NCI-H1417 (cell line): ENCODE measurements around the gene PNKP.

Experiments
- DNase-seq, 3 experiments: peaks; one replicate each; lab custom pipeline; 2025; lab: John Stamatoyannopoulos, UW

PNKP gene

DNA sequence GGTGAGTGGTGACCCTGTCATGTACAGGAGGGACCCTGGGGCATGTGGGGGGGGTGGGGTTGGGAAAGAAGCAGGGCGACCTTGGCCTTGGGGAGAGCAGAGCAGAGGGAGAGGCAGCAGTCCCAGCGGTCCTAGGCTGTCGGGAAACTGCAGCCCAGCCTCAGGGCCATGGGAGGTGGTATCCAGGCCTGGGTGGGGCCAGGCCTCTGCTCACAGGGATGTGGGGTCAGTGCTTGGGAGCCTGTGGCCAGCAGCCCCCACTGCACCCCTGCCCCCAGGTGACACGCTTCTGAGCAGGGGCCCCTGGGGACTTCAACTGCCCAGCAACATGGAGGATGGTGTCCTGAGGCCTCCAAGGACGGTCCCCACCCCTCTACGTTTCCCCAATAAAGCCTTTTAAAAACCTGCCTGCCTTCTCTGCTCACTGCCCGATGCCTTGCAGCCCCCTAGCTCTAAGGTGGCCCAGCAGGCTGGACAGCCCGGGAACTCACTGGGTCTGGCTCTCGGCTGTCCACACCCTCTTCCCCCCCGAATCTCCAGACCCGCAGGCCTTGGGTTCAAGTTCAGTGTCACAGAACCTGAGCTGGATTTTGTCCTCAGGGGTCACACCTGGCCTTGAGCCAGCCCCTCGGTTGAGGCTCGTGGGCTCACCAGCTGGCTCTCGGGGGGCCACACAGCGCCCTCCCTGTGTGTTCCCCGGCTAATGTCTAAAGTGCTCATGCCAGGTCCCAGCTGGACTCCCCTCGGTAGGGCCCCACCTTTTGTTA lies 6.9 kb downstream of the PNKP start:
- no peak for DNase-seq

GRCh38 chr19:49859682-49860335 lies 7.6 kb downstream of the PNKP start:
- DNase-seq: no peak

DNA sequence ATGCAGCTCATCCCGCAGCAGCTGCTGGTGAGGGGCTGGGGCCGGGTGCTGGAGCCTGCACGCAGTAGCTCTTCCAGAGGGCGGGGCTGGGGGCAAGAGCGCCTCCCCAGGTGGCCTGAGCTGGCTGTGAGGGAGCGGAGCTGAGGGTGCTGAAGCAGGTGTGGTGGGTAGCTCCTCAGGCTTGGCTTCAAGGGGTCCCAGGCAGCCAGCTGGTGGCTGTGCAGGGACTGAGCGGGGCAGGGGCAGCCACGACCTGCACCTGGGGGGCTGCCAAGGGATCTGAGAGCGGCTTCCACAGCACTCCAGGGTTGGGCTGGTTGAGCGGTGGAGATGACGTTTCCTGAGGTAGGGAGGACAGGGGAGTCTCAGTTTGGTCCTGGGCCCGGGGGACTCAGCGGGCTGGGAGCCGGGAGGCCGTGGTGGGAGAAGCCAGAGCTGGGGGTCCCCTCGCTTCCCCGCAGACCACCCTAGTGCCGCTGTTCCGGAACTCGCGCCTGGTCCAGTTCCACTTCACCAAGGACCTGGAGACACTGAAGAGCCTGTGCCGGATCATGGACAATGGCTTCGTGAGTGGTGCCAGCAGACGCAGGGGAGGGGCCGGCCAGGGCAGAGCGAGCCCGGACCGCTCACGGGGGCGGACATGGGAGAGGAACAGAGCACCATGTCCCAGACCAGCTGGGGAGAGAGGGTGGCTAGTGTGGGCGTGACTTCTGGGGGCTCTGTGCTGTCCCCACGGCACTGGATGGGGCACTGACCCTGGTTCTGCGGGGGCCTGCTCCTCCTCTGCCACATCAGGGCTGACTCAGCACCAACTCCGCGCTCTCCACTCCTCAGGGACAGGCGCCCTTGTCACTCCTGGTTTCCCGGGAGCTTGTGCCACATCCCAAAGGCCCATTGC lies 9.0 kb downstream of the PNKP start:
- no peak for DNase-seq

DNA sequence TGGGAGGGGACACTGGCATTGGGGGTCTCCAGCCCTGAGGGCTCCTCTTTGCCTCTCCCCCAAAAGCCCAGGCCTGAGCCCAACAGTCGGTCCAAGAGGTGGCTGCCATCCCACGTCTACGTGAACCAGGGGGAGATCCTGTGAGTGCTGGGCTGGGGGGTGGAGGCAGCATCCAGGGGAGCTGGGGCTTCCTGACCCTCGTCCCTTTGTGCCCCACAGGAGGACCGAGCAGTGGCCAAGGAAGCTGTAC lies 9.6 kb downstream of the PNKP start:
- no peak for DNase-seq

DNA sequence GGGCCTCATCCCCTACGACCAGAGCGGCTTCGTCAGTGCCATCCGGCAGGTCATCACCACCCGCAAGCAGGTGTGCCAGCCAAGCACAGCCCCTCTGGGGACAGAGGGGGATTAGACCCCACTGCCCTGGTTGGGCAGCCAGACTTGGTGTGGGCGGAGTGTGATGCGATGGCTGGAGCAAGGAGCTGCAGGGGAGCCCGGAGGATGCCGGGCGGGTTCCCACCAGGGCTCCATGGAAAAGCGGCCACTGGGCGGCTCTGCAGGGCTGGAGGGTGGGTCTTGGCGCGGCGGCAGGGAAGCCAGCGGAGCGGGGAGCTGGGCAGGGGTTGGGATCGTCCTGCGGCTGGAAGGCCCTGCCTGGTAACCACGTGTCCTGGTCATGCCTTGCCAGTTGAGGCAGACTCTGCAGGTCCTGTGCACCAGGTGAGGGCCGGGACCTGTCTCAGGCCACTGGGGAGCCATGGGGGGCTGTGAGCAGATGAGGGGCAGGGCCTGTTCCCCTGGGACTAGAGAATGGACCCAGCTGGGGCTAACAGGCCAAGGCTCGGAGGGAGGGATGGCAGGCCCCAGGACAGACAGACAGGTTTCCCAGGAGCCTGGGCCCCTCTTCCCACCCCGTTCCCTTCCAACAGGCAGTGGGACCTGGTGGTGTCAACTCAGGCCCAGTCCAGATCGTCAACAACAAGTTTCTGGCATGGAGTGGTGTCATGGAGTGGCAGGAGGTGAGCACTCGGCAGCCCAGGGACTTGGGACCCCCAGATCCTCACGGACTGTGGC lies 10.1 kb downstream of the PNKP start:
- no peak for DNase-seq

DNA sequence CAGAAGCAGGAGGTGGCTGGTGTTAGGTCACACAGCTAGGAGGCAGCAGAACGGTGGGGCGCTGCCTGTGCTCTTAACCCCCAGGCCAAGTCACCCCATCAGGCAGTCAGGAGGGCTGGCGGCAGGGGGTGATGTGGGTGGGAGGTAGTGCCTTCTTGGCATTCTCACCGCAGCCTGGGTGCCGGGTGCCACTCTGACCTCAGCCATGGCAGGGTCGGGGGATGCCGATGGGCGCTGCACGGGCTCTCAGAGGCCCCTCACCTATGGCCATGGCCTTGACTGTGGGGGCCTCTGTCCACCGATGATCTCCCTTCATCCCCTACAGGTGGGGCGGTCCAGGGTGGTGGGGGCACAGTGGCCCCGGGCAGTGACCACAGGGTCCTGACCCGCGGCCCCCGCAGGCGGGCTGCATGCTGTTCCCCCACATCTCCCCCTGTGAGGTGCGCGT lies 10.8 kb downstream of the PNKP start:
- DNase-seq: no peak

DNA sequence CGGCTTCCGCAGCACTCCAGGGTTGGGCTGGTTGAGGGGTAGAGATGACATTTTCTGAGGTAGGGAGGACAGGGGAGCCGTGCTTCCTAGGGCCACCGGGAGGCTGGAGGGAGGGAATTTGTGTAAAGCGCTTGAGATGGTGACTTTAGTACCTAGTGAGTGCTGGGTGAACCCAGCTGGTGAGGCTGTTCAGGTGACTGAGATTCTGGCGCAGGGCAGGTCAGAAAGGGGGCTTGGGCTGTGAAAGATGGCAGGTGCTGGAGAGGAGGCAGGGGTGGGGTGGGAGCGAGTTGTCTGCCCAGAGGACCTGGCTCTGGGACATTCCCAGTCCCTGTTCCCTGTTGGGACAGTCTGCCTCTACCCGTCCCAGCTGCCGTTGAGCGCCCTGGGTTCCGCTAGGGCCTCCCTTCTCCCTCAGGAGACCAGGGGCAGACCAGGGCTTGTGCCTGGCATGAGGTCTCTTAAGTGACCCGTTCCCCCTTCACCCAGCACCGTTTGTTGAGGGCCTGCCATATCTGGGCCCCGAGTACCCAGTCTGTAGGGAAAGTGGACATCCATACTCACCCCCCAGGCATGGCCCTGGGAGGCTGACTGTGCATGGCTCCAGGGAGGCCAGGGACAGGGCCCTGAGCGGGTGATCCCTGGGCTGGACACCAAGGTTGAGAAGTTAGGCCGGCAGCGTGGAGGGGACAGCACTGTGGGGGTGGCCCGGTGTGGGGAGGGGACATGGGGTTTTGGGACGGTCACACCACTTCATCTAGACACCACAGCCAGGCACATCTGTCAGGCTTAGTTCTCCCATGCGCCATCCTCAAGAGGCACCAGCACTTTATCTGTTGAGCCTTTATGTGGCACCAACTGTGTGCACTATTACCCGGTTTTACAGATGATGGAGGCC lies 11.5 kb downstream of the PNKP start:
- no peak for DNase-seq

DNA sequence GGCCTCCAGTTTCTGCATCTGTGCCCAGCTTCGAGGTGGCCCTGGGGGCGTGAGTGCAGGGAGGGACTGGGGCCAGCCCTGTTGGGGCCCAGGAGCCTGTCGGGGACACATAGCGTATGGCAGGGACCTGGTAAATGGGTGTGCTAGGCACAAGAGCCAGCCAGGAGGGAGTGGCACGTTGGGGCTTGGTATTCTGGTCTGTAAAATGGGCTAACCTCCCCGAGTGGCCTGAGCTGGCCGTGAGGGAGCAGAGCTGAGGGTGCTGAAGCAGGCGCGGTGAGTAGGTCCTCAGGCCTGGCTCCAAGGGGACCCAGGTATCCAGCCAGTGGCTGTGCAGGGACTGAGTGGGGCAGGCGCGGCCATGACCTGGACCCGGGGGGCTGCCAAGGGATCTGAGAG lies 12.1 kb downstream of the PNKP start:
- no peak for DNase-seq

DNA sequence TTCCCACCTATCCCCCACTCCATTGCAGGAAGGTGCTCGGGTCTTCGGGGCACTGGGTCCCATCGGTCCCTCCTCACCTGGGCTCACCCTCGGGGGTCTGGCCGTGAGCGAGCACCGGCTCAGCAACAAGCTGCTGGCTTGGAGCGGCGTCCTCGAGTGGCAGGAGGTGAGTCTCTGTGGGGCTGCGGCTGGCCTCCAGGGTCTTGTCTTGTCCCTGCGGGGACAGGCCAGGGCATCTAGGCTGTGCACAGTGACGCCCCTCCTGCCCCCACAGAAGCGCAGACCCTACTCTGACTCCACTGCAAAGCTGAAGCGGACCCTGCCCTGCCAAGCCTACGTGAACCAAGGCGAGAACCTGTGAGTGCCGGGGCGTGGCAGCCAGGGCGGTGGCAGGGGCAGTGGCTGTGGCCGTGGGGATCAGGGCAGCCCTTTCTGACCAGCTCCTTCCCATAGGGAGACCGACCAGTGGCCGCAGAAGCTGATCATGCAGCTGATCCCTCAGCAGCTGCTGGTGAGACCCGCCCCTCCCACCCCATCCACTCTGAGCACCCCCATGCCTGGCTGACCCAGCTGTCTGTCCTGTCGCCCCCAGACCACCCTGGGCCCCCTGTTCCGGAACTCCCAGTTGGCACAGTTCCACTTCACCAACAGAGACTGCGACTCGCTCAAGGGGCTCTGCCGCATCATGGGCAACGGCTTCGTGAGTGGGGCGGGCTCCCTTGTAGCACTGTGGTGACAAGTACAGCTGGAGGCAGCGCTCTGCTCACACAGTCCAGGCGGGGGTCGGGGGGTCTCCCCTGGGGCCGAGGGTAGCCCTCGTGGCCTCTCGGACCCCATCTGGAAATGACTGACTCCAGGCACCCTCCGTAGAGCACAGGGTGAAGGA lies 12.8 kb downstream of the PNKP start:
- DNase-seq: no peak

- DNase-seq: no peak
Measured at GRCh38 chr19:49853852-49854377, 13.5 kb downstream of the PNKP start.

- no peak for DNase-seq
Measured at GRCh38 chr19:49852631-49853126, 14.7 kb downstream of the PNKP start.

GRCh38 chr19:49851456-49852259 lies 15.7 kb downstream of the PNKP start:
- peak; percentile 41 to 50 (median 43) for DNase-seq

GRCh38 chr19:49850487-49851342 lies 16.7 kb downstream of the PNKP start, which contains the start of gene PTOV1:
Gene PTOV1 (plus strand): TSS chr19:49851159.
- peak; percentile 92 to 97 (median 94) for DNase-seq

DNA sequence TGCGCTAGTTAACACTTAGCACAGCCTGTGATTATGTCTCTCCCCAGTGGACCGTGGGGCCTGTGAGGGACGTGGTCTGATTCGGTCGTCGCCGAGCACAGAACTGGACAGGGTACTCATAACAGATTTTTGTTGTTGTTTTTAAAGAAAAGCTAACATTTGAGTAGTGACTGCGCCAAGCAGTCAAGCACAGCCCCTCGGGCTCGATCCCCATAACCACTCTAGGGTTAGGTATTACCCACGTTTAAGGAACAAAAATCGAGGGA lies 17.2 kb downstream of the PNKP start:
- DNase-seq: no peak

DNA sequence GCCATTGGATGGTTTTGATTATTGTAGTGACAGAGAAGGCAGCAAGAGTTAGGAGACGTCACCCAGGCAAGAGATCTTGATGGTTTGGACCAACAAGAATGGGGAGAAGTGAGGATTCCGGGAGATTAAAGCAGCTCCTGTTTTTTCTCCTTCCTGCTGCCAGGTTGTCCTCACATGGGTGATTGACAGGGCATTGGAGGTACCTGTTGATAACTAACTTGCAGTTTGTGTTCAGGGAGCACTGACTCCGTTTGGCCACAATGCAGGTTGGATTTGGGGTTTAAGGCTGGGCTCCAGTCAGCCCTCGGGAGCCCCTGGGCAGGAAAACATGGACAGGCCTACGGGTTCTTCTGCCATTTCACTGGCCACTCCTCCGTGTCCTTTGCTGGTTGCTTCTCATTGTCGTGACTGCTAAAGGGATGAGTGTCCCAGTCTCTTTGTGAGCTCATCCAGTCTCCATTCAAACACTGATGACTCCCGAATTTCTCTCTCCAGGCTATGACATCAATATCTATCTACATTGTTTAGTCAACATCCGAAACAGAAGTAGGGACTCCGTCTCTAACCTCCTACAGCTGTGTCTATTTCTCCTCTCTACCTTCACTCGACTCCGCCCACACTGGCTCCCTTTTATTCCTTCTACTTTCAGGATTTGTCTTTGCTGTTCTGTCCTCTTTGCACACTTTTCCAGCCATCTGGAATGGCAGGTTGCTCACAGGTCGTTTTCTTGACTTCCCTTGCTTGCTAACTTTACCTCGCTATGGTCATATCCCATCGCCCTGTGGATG lies 17.7 kb downstream of the PNKP start:
- no peak for DNase-seq

- DNase-seq: no peak
Measured at GRCh38 chr19:49848938-49849337, 18.4 kb downstream of the PNKP start.
